Stimulated activated naive CD8-positive, alpha-beta T cell treated with anti-CD3 and anti-CD28 coated beads, Interleukin-15, Interleukin-2, amounts not matched to agents 100 ng/mL and 50 ng/mL, for 24 hours (primary cell): ENCODE results near the gene KIF3C.
A peak's percentile ranks its signal among the peaks of the same experiment; 100 is the strongest.

ENCODE experiments used
- H3K27ac Mint-ChIP-seq: one replicate; pipeline ENCODE4 v1.8.0; 2021; ENCODE audit warnings: mild to moderate bottlenecking, mixed read lengths
- H3K27me3 Mint-ChIP-seq: one replicate; pipeline ENCODE4 v1.8.0; 2021; ENCODE audit warnings: mixed read lengths
- H3K36me3 Mint-ChIP-seq: one replicate; pipeline ENCODE4 v1.8.0; 2021; ENCODE audit warnings: low read depth, mixed read lengths
- H3K4me1 Mint-ChIP-seq: one replicate; pipeline ENCODE4 v1.8.0; 2021; ENCODE audit warnings: low read depth, mixed read lengths
- H3K4me3 Mint-ChIP-seq: one replicate; pipeline ENCODE4 v1.8.0; 2021; ENCODE audit warnings: mild to moderate bottlenecking, mixed read lengths
- H3K9me3 Mint-ChIP-seq: one replicate; pipeline ENCODE4 v1.8.0; 2021; ENCODE audit warnings: mixed read lengths

KIF3C gene

DNA sequence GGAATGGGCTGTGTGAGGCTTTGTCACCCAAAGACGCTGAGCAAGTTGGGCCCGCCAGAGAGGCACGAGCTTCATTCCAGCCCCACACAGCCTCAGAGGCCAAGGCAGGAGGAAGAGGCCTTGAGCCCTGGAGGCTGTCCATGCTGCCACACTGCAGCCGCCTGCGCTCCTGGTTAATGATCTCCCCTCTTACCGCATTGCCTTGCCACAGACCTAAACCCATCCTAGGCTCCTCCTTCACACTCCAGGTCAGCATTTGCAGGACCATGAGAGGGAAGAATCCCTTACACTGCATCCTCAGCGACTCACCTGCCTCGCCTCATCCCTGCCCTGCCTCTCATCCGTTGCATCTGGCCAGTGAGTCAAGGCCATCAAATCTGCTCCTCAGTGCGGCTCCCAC lies 24.6 kb downstream of the KIF3C start:
- no peaks in the 10 kb centered on the region for H3K27me3 Mint-ChIP-seq
- H3K4me1 Mint-ChIP-seq: peaks cover 15% of the 10 kb centered on the region
- no peak overlapping the region for H3K27ac Mint-ChIP-seq
- no peaks in the 10 kb centered on the region for H3K9me3 Mint-ChIP-seq
- no peaks in the 10 kb centered on the region for H3K36me3 Mint-ChIP-seq
- no peak overlapping the region for H3K4me3 Mint-ChIP-seq

DNA sequence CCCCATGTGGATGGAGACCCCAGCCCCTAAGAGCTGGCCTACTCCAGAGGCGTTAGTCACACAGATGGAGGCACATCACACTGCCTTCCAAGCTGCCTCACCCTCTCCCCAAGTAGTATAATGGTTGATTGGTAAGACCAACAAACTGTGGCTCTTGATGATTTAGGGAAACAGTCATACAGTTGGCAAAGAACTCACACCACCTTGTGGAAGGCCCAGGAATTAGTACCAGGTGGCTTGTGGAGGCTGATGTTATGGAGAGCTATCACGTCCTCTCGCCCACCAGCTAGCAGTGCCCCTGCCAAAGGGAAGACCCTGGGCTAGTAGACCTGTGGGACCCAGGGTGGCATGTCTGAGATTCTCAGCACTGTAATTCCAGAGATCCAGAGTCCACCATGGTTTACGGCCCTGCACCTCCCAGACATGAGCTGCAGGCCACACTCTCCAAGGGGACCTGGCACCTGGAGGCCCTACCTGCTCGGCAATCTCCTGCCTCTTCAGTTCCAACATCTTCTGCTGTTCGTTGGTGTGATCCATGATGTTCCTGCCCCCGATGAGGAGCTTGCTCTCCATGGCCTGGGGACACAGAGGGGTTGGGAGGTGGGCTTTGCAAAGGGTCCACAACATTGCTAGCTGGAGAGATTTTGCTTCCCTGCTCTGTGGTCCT lies 26.3 kb downstream of the KIF3C start:
- Mint-ChIP-seq H3K4me1 (peaks cover 5% of the 10 kb centered on the region), H3K27me3 (no peaks in the 10 kb centered on the region), H3K36me3 (no peaks in the 10 kb centered on the region), H3K9me3 (no peaks in the 10 kb centered on the region), H3K27ac (no peak overlapping the region), H3K4me3 (no peak overlapping the region)

DNA sequence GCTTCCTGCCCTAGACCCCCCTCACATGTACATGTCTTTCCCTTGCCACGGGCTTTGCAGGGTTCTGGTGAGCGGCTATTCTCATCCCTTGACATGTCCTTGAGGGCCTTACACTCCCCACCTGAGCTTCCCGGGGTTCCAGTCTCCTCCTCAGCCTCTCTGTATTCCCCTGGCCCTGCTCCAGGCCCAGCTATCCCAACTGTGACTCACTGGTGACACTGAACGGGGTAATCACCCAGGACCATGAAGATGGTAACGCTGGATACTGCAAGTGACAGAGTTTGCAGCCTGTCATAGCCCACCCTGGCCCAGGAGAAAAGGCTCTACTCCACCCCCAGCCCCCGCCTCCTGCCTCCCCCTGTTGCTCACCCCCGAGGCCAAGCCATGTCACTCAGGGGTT lies 27.3 kb downstream of the KIF3C start:
- H3K4me3 Mint-ChIP-seq: no peak overlapping the region
- H3K4me1 Mint-ChIP-seq: no peaks in the 10 kb centered on the region
- no peaks in the 10 kb centered on the region for H3K9me3 Mint-ChIP-seq
- H3K36me3 Mint-ChIP-seq: no peaks in the 10 kb centered on the region
- H3K27ac Mint-ChIP-seq: no peak overlapping the region
- no peaks in the 10 kb centered on the region for H3K27me3 Mint-ChIP-seq

DNA sequence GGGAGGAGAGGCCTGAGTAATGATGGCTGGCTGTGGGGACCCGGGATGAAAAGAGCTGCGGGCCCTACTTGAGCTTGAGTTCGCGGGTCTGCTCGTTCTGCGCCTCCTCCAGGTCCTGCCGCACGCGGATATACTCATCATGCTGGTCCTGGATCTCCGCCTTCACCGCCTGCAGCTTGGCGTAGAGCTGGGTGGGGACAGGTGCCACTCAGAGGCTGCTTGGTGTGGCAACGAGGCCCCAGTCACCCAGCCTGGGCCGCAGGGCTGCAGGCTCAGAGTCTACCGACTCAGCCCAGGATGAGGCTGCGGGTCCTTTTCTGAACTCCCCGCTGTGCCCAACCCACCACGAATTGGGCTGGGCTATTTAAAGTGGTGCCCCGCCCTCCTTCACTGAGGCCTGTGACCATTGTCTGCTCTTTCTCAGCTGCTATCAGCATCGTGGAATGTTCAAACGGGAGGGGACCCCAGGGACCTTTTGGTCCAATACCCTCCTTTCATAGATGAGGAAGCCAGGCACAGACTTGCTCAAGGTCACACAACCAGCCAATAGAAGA lies 28.0 kb downstream of the KIF3C start:
- H3K27me3 Mint-ChIP-seq: no peaks in the 10 kb centered on the region
- no peaks in the 10 kb centered on the region for H3K9me3 Mint-ChIP-seq
- H3K27ac Mint-ChIP-seq: no peak overlapping the region

DNA sequence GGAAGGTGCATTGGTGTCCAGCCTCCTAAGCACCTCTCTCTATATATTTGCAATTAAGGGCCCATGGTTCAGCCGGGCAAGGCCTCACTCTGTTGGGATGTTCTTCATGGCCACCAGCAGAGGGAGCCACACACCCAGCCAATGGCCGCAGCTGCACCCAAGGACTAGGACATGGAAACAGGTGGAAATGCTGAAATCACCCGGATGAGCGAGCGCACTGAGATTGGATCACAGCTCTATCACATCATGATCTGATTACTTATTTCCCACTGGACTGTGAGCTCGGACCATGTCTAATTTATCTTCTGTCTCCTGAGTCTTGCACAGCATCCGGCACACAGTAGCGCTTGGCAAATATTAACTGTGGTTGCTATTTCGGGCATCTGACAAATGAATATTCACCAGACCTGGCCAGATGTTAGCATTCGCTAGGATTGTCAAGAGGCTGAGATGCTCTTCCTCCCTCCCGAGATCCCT lies 31.2 kb downstream of the KIF3C start:
- Mint-ChIP-seq H3K9me3 (no peaks in the 10 kb centered on the region), H3K27ac (no peak overlapping the region), H3K4me1 (no peaks in the 10 kb centered on the region), H3K27me3 (no peaks in the 10 kb centered on the region), H3K4me3 (no peak overlapping the region), H3K36me3 (no peaks in the 10 kb centered on the region)

More for the DNA sequence above, 28.0 kb downstream of the KIF3C start:
- Mint-ChIP-seq H3K36me3 (no peaks in the 10 kb centered on the region), H3K4me1 (no peaks in the 10 kb centered on the region), H3K4me3 (no peak overlapping the region)

DNA sequence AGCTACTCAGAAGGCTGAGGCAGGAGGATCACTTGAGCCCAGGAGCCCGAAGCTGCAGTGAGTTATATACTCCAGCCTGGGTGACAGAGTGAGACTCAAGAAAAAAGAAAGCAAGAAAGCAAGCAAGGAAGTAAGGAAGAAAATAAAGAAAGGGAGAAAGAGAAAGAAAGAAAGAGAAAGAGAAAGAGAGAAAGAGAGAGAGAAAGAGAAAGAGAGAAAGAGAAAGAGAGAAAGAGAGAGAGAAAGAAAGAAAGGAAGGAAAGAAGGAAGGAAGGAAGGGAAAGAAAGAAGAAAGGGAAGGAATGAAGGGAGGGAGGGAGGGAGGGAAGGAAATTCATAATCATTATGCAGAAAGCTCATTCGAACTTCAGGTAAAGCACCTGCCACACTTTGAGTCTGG lies 33.9 kb downstream of the KIF3C start:
- Mint-ChIP-seq H3K27ac (peak overlapping the region; percentile 61), H3K36me3 (no peaks in the 10 kb centered on the region), H3K9me3 (no peaks in the 10 kb centered on the region), H3K27me3 (no peaks in the 10 kb centered on the region), H3K4me3 (no peak overlapping the region), H3K4me1 (no peaks in the 10 kb centered on the region)

DNA sequence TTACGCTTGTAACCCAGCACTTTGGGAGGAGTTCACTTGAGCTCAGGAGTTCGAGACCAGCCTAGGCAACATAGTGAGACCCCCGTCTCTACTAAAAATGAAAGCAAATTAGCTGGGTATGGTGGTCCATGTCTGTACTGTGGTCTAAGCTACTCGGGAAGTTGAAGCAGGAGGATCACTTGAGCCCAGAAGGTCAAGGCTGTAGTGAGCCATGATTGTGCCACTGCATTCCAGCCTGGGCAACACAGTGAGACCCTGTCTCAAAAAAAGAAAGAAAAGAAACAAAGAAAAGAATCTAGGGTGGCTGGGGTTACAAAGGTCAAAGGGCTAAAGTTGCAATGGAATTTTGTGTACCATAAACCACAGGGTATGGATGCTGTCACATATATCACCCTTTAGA lies 41.3 kb downstream of the KIF3C start:
- no peaks in the 10 kb centered on the region for H3K36me3 Mint-ChIP-seq
- H3K9me3 Mint-ChIP-seq: no peaks in the 10 kb centered on the region
- no peak overlapping the region for H3K4me3 Mint-ChIP-seq
- no peaks in the 10 kb centered on the region for H3K27me3 Mint-ChIP-seq
- no peak overlapping the region for H3K27ac Mint-ChIP-seq
- no peaks in the 10 kb centered on the region for H3K4me1 Mint-ChIP-seq

DNA sequence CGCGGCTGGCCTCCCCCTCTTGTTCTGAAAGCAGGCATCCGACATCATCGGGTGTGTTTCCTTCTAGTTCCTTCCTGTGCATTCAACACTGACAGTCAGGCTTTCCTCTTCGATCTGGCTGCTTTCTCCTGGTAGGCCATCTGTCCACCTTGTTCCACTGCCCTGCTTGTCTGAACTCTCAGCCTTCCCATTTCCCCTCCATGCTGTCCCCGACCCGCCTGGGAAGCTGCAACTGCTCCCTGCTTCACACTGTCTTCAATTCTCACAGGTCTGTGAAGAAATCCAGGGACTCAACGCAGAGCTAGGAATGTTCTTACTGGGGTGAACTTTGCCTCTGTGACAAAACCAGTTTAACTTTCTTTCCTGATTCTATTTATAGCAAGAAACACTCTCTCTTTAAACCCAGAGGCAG lies 43.0 kb downstream of the KIF3C start:
- Mint-ChIP-seq H3K27ac (no peak overlapping the region), H3K4me1 (no peaks in the 10 kb centered on the region), H3K4me3 (no peak overlapping the region), H3K27me3 (no peaks in the 10 kb centered on the region), H3K9me3 (no peaks in the 10 kb centered on the region), H3K36me3 (no peaks in the 10 kb centered on the region)

DNA sequence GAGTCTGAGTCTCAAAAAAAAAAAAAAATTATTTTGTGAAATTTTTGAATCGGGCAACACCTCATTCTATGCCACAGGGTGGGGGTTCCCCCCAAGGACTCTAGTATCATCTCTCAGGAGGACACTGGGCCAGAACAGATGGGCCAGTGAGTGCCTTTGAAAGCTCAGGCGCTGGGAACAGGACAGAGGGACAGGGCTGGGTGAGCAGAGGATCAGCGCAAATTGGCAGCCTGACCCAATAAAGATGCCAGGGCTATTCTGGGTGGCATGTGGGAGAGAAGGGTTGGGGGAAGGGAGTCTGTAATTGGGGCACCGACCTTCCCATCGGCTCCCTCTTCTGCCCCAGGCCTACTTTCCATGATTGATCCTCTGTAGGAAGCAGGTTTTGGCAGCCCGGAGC lies 44.0 kb downstream of the KIF3C start:
- H3K9me3 Mint-ChIP-seq: no peaks in the 10 kb centered on the region
- H3K27ac Mint-ChIP-seq: no peak overlapping the region

DNA sequence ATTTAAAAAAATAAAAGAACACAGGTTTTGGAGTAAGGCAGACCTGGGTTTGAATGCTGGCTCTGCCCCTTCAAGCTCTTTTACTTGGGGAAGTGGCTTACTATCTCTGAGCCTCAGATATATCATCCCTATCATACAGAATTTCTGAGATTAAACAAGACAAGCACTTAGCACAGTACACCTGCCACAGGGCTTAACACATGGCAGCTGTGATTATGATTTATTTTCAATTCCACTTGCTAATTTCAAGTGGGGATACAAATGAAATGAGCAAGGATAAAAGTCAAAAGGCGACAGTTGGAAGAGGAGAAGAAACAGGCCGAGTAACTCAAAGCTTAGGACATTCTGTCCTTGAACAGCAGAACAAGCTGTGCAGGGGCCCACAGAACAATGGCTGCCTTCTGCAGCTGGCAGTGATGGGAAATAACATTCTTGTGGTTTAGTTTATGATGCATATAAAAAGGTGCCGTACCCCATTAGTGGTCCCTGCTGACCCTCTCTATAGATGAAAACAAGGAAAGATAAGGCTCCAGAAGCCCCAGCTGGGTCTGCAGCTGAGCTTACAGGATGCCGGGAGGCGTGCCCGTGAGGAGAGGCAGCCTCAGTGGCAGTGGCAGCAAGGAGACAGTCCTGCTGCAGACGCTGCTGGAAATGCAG lies 45.3 kb downstream of the KIF3C start:
- no peaks in the 10 kb centered on the region for H3K36me3 Mint-ChIP-seq
- H3K27ac Mint-ChIP-seq: no peak overlapping the region
- H3K4me1 Mint-ChIP-seq: no peaks in the 10 kb centered on the region

More for the DNA sequence above, 44.0 kb downstream of the KIF3C start:
- no peaks in the 10 kb centered on the region for H3K4me1 Mint-ChIP-seq
- H3K36me3 Mint-ChIP-seq: no peaks in the 10 kb centered on the region
- no peak overlapping the region for H3K4me3 Mint-ChIP-seq
- H3K27me3 Mint-ChIP-seq: no peaks in the 10 kb centered on the region

DNA sequence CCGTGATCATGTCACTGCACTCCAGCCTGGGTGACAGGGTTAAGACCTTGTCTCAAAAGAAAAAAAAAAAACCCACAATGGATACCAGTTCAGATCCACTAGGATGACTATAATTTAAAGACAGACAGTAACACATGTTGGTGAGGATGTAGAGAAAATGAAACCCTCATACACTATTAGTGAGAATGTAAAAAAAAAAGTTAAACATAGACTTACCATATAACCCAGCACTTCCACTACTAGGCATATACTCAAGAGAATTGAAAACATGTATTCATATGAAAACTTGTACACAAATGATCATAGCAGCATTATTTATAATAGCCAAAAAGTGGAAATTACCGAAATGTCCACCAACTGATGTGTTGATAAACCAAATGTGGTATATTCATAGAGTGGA lies 48.7 kb downstream of the KIF3C start:
- no peaks in the 10 kb centered on the region for H3K9me3 Mint-ChIP-seq
- H3K27ac Mint-ChIP-seq: no peak overlapping the region
- H3K4me1 Mint-ChIP-seq: no peaks in the 10 kb centered on the region
- H3K36me3 Mint-ChIP-seq: no peaks in the 10 kb centered on the region
- H3K27me3 Mint-ChIP-seq: no peaks in the 10 kb centered on the region
- no peak overlapping the region for H3K4me3 Mint-ChIP-seq

More for the DNA sequence above, 45.3 kb downstream of the KIF3C start:
- H3K4me3 Mint-ChIP-seq: no peak overlapping the region
- H3K9me3 Mint-ChIP-seq: no peaks in the 10 kb centered on the region
- H3K27me3 Mint-ChIP-seq: no peaks in the 10 kb centered on the region

DNA sequence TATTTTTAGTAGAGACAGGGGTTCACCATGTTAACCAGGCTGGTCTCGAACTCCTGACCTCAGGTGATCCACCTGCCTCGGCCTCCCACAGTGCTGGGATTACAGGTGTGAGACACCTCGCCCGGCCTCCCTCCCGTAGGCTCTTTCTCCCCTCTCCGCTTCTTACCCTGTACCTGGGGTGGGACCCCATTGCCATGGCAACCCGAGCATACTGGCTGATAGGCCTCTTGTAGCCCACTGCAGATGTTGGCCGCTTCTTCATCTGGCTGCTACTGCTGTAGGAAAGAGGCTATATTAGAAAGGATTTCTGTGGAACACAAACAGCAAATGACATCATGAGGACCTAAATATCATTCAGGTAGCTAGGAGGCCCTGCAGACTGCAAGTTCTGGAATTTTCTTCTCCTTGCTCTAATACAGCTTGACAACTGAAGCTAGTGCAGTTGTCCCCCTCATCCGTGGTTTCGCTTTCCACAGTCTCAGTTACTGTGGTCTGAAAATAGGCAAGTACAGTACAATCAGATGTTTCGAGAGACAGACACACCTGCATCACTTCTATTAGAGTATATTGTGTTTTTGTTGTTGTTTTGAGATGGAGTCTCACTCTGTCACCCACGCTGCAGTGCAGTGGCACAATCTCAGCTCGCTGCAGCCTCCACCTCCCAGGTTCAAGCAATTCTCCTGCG lies 52.4 kb downstream of the KIF3C start:
- Mint-ChIP-seq H3K27me3 (no peaks in the 10 kb centered on the region), H3K27ac (no peak overlapping the region), H3K4me3 (no peak overlapping the region), H3K9me3 (no peaks in the 10 kb centered on the region), H3K4me1 (no peaks in the 10 kb centered on the region), H3K36me3 (no peaks in the 10 kb centered on the region)

DNA sequence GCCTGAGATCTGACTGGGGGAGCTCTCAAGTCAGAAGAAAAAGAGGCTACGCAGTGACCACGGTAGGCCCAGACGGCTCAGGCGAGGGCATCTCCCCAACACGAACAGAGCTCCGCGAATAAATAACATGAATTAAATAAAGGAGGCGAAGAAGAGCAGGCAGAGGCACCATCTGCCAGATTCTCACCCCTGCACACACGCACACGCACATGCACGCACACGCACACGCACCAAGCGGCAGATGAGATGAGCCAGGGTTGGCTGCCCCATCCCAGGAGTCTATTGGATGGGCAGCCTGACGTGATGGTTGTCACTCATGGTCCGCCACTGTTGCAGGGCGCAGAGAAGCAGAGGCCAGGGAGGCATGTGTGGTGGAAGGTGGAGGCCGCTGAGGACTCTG lies 53.6 kb downstream of the KIF3C start:
- Mint-ChIP-seq H3K4me1 (no peaks in the 10 kb centered on the region), H3K27ac (no peak overlapping the region), H3K36me3 (no peaks in the 10 kb centered on the region), H3K27me3 (no peaks in the 10 kb centered on the region), H3K9me3 (no peaks in the 10 kb centered on the region), H3K4me3 (no peak overlapping the region)

DNA sequence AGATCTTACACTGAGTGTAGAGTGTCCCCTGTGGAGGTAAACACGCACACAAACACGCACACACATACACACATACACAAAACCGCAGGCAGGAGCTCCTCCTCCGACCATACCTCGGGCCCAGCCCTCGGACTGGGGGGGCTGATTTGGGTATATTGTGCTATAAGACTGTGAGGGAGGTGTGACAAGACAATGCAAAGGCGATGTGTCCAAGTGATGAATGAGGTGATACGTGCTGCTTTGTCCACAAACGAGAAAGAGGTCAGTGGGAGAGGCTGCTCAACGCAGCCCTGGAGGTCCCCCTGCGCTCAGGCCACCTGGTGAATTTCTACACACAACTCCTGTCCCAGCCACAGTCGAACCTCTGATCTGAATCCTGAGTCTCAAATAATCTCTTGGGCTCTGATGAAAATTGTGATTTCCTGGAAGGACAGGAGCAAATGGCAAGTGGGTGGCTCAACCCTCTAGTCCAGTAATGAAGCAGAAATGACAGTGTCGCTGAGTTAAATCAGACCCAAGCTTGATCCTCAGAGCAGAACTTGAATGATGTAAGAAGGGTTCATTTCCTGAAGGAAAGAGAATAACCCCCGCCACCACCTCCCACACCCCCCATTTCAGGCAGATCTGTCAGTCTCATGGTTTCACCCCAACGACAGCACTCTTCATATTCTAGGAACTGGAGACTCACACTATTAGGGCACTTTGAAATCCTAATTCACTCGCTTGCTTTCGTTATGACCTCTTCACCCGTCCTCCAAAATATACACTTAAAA lies 55.1 kb downstream of the KIF3C start:
- Mint-ChIP-seq H3K27me3 (no peaks in the 10 kb centered on the region), H3K36me3 (no peaks in the 10 kb centered on the region), H3K27ac (no peak overlapping the region), H3K9me3 (no peaks in the 10 kb centered on the region), H3K4me1 (no peaks in the 10 kb centered on the region), H3K4me3 (no peak overlapping the region)

DNA sequence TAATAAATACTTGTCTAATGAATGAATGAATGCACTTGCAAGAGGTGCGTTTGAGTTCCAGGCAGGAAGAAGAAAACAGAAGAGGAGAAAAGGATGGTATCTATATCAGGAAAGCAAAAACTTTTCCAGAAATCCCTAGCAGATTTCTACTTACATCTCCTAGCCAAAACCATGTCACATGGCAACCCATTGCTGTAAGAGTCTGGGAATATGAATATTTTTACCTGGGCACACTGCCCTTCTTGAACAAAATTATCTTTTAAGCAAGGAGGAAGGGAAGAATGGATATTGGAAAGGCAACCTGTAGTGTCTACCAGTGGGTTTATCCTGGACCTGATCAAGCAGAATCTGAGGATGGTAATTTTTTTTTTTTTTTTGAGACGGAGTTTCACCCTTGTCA lies 59.8 kb downstream of the KIF3C start:
- Mint-ChIP-seq H3K27ac (no peak overlapping the region), H3K4me3 (no peak overlapping the region), H3K4me1 (no peaks in the 10 kb centered on the region), H3K36me3 (no peaks in the 10 kb centered on the region), H3K9me3 (no peaks in the 10 kb centered on the region), H3K27me3 (no peaks in the 10 kb centered on the region)
